ENCODE results near the gene PNMA6E.

Gene PNMA6E

GRCh38 chrX:153401133-153401764 is at the start of gene PNMA6E:
Gene PNMA6E (minus strand): TSS chrX:153401350. CDS start chrX:153398849, 2,501 bp downstream.
- no peak for DNase-seq

GRCh38 chrX:153450949-153451277 is 49.8 kb upstream of the PNMA6E start:
- DNase-seq, result no peak

GRCh38 chrX:153450114-153450948 is 49.2 kb upstream of the PNMA6E start:
- no peak for DNase-seq

GRCh38 chrX:153449368-153450113 is 48.4 kb upstream of the PNMA6E start:
- DNase-seq, result no peak

- no peak for DNase-seq
Measured at GRCh38 chrX:153448556-153449367, 47.6 kb upstream of the PNMA6E start.

GRCh38 chrX:153447581-153447960 is 46.4 kb upstream of the PNMA6E start:
- no peak for DNase-seq

- no peak for DNase-seq
Measured at GRCh38 chrX:153446950-153447580, 45.9 kb upstream of the PNMA6E start.

GRCh38 chrX:153446636-153446936 is 45.4 kb upstream of the PNMA6E start:
- no peak for DNase-seq

- DNase-seq, result no peak
Measured at GRCh38 chrX:153445856-153446635, 44.9 kb upstream of the PNMA6E start, which contains the start of gene TREX2. Gene TREX2 (minus strand): TSS chrX:153446056. CDS start chrX:153445430, 626 bp downstream.

GRCh38 chrX:153445106-153445855 is 44.1 kb upstream of the PNMA6E start:
- no peak for DNase-seq

- no peak for DNase-seq
Measured at GRCh38 chrX:153444333-153445011, 43.3 kb upstream of the PNMA6E start.

GRCh38 chrX:153443476-153444332 is 42.6 kb upstream of the PNMA6E start:
- DNase-seq, result no peak

- DNase-seq, result no peak
Measured at GRCh38 chrX:153442463-153442862, 41.3 kb upstream of the PNMA6E start.

GRCh38 chrX:153441981-153442380 is 40.8 kb upstream of the PNMA6E start:
- DNase-seq, result no peak

- no peak for DNase-seq
Measured at GRCh38 chrX:153441296-153441695, 40.1 kb upstream of the PNMA6E start.

- no peak for DNase-seq
Measured at GRCh38 chrX:153440556-153441135, 39.5 kb upstream of the PNMA6E start.

- DNase-seq, result no peak
Measured at GRCh38 chrX:153439977-153440376, 38.8 kb upstream of the PNMA6E start.

- no peak for DNase-seq
Measured at GRCh38 chrX:153438532-153438931, 37.4 kb upstream of the PNMA6E start.

- no peak for DNase-seq
Measured at GRCh38 chrX:153435845-153436244, 34.7 kb upstream of the PNMA6E start.

Data from activated naive CD4-positive, alpha-beta T cell treated with anti-CD3 and anti-CD28 coated beads, Interleukin-2, amount 50 U/mL, for 16 hours (primary cell).